ENCODE data around the gene PTPN13. TPM values are rescaled to one million over a fixed set of nuclear protein-coding genes. Genes with fewer than 3 reads are reported as not detected.

PTPN13 gene
- total RNA-seq, 2 experiments from 2014 or later: 4.7 to 5.3 TPM

GRCh38 chr4:86664959-86665358, 70.8 kb downstream of the PTPN13 start:
- H3K27ac Mint-ChIP-seq: no peak overlapping the region
- POLR2A ChIA-PET: no interaction called here
- CTCF ChIA-PET: no interaction called here
- H3K27me3 Mint-ChIP-seq: no peaks in the 10 kb centered on the region
- no peaks in the 10 kb centered on the region for H3K36me3 Mint-ChIP-seq (ENCODE audit: low read depth)
- no peak for DNase-seq
- H3K4me3 Mint-ChIP-seq: no peak overlapping the region
- H3K4me1 Mint-ChIP-seq: no peaks in the 10 kb centered on the region
- H3K9me3 Mint-ChIP-seq: no peaks in the 10 kb centered on the region

- no peak overlapping the region for H3K27ac Mint-ChIP-seq
- H3K4me1 Mint-ChIP-seq: peaks cover 3% of the 10 kb centered on the region
- H3K27me3 Mint-ChIP-seq: no peaks in the 10 kb centered on the region
- no peaks in the 10 kb centered on the region for H3K36me3 Mint-ChIP-seq (ENCODE audit: low read depth)
- CTCF ChIA-PET: no interaction called here
- no peaks in the 10 kb centered on the region for H3K9me3 Mint-ChIP-seq
- POLR2A ChIA-PET: no interaction called here
- no peak overlapping the region for H3K4me3 Mint-ChIP-seq
- no peak for DNase-seq
These were observed 76.2 kb downstream of the PTPN13 start for GRCh38 chr4:86670298-86670697.

- DNase-seq: no peak
- CTCF ChIA-PET: no interaction called here
- H3K27me3 Mint-ChIP-seq: no peaks in the 10 kb centered on the region
- POLR2A ChIA-PET: no interaction called here
- H3K9me3 Mint-ChIP-seq: no peaks in the 10 kb centered on the region
- H3K4me1 Mint-ChIP-seq: peaks cover 3% of the 10 kb centered on the region
- H3K27ac Mint-ChIP-seq: no peak overlapping the region
- no peaks in the 10 kb centered on the region for H3K36me3 Mint-ChIP-seq (ENCODE audit: low read depth)
- H3K4me3 Mint-ChIP-seq: no peak overlapping the region
These were observed 76.6 kb downstream of the PTPN13 start for GRCh38 chr4:86670756-86671155.

- no peak overlapping the region for H3K4me3 Mint-ChIP-seq
- POLR2A ChIA-PET: no interaction called here
These were observed 81.4 kb downstream of the PTPN13 start for GRCh38 chr4:86675548-86675947.

GRCh38 chr4:86678796-86679195, 84.7 kb downstream of the PTPN13 start:
- Mint-ChIP-seq H3K9me3 (no peaks in the 10 kb centered on the region), H3K4me3 (no peak overlapping the region), H3K36me3 (ENCODE audit: low read depth) (no peaks in the 10 kb centered on the region), H3K4me1 (no peaks in the 10 kb centered on the region), H3K27ac (no peak overlapping the region), H3K27me3 (no peaks in the 10 kb centered on the region)
- CTCF ChIA-PET: interaction anchor here (1.3 kb wide), 1 partner anchor 180 kb away, joined by 3 read pairs; no protein-coding TSS in a partner anchor
- DNase-seq: no peak
- POLR2A ChIA-PET: no interaction called here

More at GRCh38 chr4:86675548-86675947, 81.4 kb downstream of the PTPN13 start:
- CTCF ChIA-PET: no interaction called here
- DNase-seq: no peak
- Mint-ChIP-seq H3K27ac (no peak overlapping the region), H3K27me3 (no peaks in the 10 kb centered on the region), H3K9me3 (no peaks in the 10 kb centered on the region), H3K4me1 (peaks cover under 1% of the 10 kb centered on the region), H3K36me3 (ENCODE audit: low read depth) (no peaks in the 10 kb centered on the region)

GRCh38 chr4:86679441-86679840, 85.3 kb downstream of the PTPN13 start:
- ChIA-PET CTCF (interaction anchor here (1.3 kb wide), 1 partner anchor 181 kb away, joined by 3 read pairs; no protein-coding TSS in a partner anchor), POLR2A (no interaction called here)
- H3K9me3 Mint-ChIP-seq: no peaks in the 10 kb centered on the region
- DNase-seq: no peak
- H3K4me3 Mint-ChIP-seq: no peak overlapping the region
- H3K4me1 Mint-ChIP-seq: no peaks in the 10 kb centered on the region
- no peaks in the 10 kb centered on the region for H3K36me3 Mint-ChIP-seq (ENCODE audit: low read depth)
- H3K27ac Mint-ChIP-seq: no peak overlapping the region
- no peaks in the 10 kb centered on the region for H3K27me3 Mint-ChIP-seq

- H3K36me3 Mint-ChIP-seq (ENCODE audit: low read depth): no peaks in the 10 kb centered on the region
- H3K4me3 Mint-ChIP-seq: no peak overlapping the region
- ChIA-PET POLR2A (no interaction called here), CTCF (no interaction called here)
- DNase-seq: no peak
- H3K4me1 Mint-ChIP-seq: no peaks in the 10 kb centered on the region
- H3K9me3 Mint-ChIP-seq: no peaks in the 10 kb centered on the region
- H3K27ac Mint-ChIP-seq: no peak overlapping the region
- no peaks in the 10 kb centered on the region for H3K27me3 Mint-ChIP-seq
These were observed 89.1 kb downstream of the PTPN13 start for GRCh38 chr4:86683167-86683566.

- ChIA-PET POLR2A (no interaction called here), CTCF (no interaction called here)
- Mint-ChIP-seq H3K27ac (no peak overlapping the region), H3K36me3 (ENCODE audit: low read depth) (no peaks in the 10 kb centered on the region), H3K4me3 (no peak overlapping the region), H3K9me3 (no peaks in the 10 kb centered on the region), H3K27me3 (no peaks in the 10 kb centered on the region), H3K4me1 (no peaks in the 10 kb centered on the region)
- DNase-seq: no peak
These were observed 89.9 kb downstream of the PTPN13 start for GRCh38 chr4:86683983-86684382.

GRCh38 chr4:86685401-86685800, 91.3 kb downstream of the PTPN13 start:
- H3K27ac Mint-ChIP-seq: no peak overlapping the region
- H3K36me3 Mint-ChIP-seq (ENCODE audit: low read depth): no peaks in the 10 kb centered on the region
- H3K9me3 Mint-ChIP-seq: no peaks in the 10 kb centered on the region
- ChIA-PET CTCF (no interaction called here), POLR2A (no interaction called here)
- no peak for DNase-seq
- H3K4me1 Mint-ChIP-seq: no peaks in the 10 kb centered on the region
- H3K27me3 Mint-ChIP-seq: no peaks in the 10 kb centered on the region
- H3K4me3 Mint-ChIP-seq: no peak overlapping the region

GRCh38 chr4:86686741-86687140, 92.6 kb downstream of the PTPN13 start:
- POLR2A ChIA-PET: no interaction called here
- CTCF ChIA-PET: no interaction called here
- H3K4me3 Mint-ChIP-seq: no peak overlapping the region
- no peaks in the 10 kb centered on the region for H3K9me3 Mint-ChIP-seq
- no peaks in the 10 kb centered on the region for H3K4me1 Mint-ChIP-seq
- no peaks in the 10 kb centered on the region for H3K27me3 Mint-ChIP-seq
- H3K27ac Mint-ChIP-seq: no peak overlapping the region
- H3K36me3 Mint-ChIP-seq (ENCODE audit: low read depth): no peaks in the 10 kb centered on the region
- DNase-seq: no peak

GRCh38 chr4:86688026-86688425, 93.9 kb downstream of the PTPN13 start:
- CTCF ChIA-PET: no interaction called here

GRCh38 chr4:86704601-86705000, 110.5 kb downstream of the PTPN13 start:
- H3K9me3 Mint-ChIP-seq: no peaks in the 10 kb centered on the region
- ChIA-PET POLR2A (no interaction called here), CTCF (no interaction called here)
- H3K27ac Mint-ChIP-seq: no peak overlapping the region
- H3K4me3 Mint-ChIP-seq: no peak overlapping the region
- H3K27me3 Mint-ChIP-seq: no peaks in the 10 kb centered on the region
- no peaks in the 10 kb centered on the region for H3K4me1 Mint-ChIP-seq
- no peak for DNase-seq
- H3K36me3 Mint-ChIP-seq (ENCODE audit: low read depth): no peaks in the 10 kb centered on the region

More at GRCh38 chr4:86688026-86688425, 93.9 kb downstream of the PTPN13 start:
- DNase-seq: no peak
- Mint-ChIP-seq H3K4me3 (no peak overlapping the region), H3K27me3 (no peaks in the 10 kb centered on the region), H3K4me1 (no peaks in the 10 kb centered on the region), H3K36me3 (ENCODE audit: low read depth) (no peaks in the 10 kb centered on the region), H3K27ac (no peak overlapping the region), H3K9me3 (no peaks in the 10 kb centered on the region)
- POLR2A ChIA-PET: no interaction called here

- Mint-ChIP-seq H3K36me3 (ENCODE audit: low read depth) (no peaks in the 10 kb centered on the region), H3K4me1 (no peaks in the 10 kb centered on the region), H3K4me3 (no peak overlapping the region), H3K9me3 (no peaks in the 10 kb centered on the region), H3K27ac (no peak overlapping the region), H3K27me3 (no peaks in the 10 kb centered on the region)
- no peak for DNase-seq
- CTCF ChIA-PET: no interaction called here
- POLR2A ChIA-PET: no interaction called here
These were observed 112.9 kb downstream of the PTPN13 start for GRCh38 chr4:86706923-86707597.

GRCh38 chr4:86717651-86718050, 123.5 kb downstream of the PTPN13 start:
- POLR2A ChIA-PET: no interaction called here
- no peaks in the 10 kb centered on the region for H3K36me3 Mint-ChIP-seq (ENCODE audit: low read depth)
- H3K9me3 Mint-ChIP-seq: peaks cover 7% of the 10 kb centered on the region
- H3K4me1 Mint-ChIP-seq: no peaks in the 10 kb centered on the region
- H3K4me3 Mint-ChIP-seq: no peak overlapping the region
- CTCF ChIA-PET: no interaction called here
- H3K27me3 Mint-ChIP-seq: peaks cover 4% of the 10 kb centered on the region
- H3K27ac Mint-ChIP-seq: no peak overlapping the region
- no peak for DNase-seq

Measured in activated CD4-positive, alpha-beta memory T cell treated with anti-CD3 and anti-CD28 coated beads, Interleukin-2, amount 10 ng/mL, durations not matched to agents 7 days and 5 days (primary cell).